ENCODE data around the gene EXOC6B.

The EXOC6B gene

GRCh38 chr2:72682061-72682460, 143.8 kb downstream of the EXOC6B start:
- Histone ChIP-seq H3K27ac (ENCODE audit: low read length) (no peak overlapping the region), H3K9me2 (replicated peaks; ENCODE audit: insufficient read depth, low read length) (no peaks in the 10 kb centered on the region), H3K4me2 (ENCODE audit: low read depth, low read length) (no peak overlapping the region), H4K20me1 (ENCODE audit: insufficient read depth, low read length) (no peaks in the 10 kb centered on the region), H3K27me3 (replicated peaks; ENCODE audit: insufficient read depth, low read length) (no peaks in the 10 kb centered on the region), H3K9me3 (replicated peaks; ENCODE audit: insufficient read depth, low read length) (no peaks in the 10 kb centered on the region), H3K4me1 (ENCODE audit: low read length) (no peaks in the 10 kb centered on the region), H3K36me3 (replicated peaks; ENCODE audit: insufficient read depth, low read length) (no peaks in the 10 kb centered on the region), H3K9ac (ENCODE audit: low read length) (no peak overlapping the region), H3F3A (ENCODE audit: insufficient read depth, low read length) (no peaks in the 10 kb centered on the region), H2AFZ (ENCODE audit: low read length) (no peak overlapping the region), H3K4me3 (ENCODE audit: low read length) (no peak overlapping the region), H3K79me2 (ENCODE audit: low read length) (no peaks in the 10 kb centered on the region)
- TF ChIP-seq EZH2phosphoT487 (IDR thresholded peaks at IDR 0.05; ENCODE audit: low read length) = no peak
- no peak for TF ChIP-seq EZH2 (optimal IDR thresholded peaks at IDR 0.05; ENCODE audit: low read depth, low read length)
- TF ChIP-seq CTCF (IDR thresholded peaks at IDR 0.05; ENCODE audit: low read length) = no peak
- no peak for DNase-seq

DNA sequence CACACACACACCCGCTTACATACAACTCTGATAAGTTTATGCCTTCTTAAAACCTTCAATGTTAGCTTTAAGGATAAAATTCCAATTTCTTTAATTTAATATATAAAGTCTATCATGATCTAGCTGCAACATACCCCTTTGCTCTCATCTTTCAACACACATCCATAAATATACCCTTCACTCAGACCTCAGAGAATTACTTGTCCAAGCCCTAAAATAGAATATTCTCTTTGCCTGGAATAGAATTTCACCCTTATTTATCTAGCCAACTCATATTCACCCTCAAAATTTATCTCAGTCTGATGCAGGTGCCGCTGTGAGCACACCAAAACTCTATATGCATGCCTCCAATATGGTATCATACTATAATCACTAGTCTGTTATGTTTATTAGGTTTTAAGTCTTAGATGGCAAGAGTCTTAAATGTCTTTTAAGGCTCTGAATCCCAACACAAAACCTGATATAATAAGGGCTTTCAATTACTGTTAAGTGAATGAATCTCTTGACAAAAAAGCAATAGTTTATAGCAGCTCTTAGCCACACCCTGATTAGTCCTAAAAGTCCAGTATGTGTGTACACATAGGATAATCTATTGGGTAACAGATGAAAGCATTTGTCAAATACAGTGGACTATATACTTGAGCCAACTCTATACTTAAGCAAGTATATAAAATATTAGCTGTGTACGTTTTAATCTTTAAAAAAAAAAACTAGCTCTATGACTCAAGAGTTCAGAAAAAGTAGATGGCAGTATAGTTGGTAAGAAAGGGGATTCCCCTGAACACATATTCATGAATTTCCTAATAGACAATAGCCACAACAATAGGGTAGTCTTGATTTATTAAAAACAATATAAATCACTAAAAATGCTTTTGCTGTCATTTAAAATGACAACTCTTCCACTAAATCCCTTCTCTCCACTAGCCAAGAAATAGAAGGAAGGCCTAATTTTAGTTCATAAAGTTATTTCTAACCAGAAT, 144.5 kb downstream of the EXOC6B start:
- Histone ChIP-seq H3K79me2 (ENCODE audit: low read length) (no peaks in the 10 kb centered on the region), H3K4me3 (ENCODE audit: low read length) (no peak overlapping the region), H3K4me2 (ENCODE audit: low read depth, low read length) (no peak overlapping the region), H3K27ac (ENCODE audit: low read length) (no peak overlapping the region), H2AFZ (ENCODE audit: low read length) (no peak overlapping the region), H4K20me1 (ENCODE audit: insufficient read depth, low read length) (no peaks in the 10 kb centered on the region), H3K9me3 (replicated peaks; ENCODE audit: insufficient read depth, low read length) (no peaks in the 10 kb centered on the region), H3K9ac (ENCODE audit: low read length) (no peak overlapping the region), H3K27me3 (replicated peaks; ENCODE audit: insufficient read depth, low read length) (no peaks in the 10 kb centered on the region), H3K9me2 (replicated peaks; ENCODE audit: insufficient read depth, low read length) (no peaks in the 10 kb centered on the region), H3K4me1 (ENCODE audit: low read length) (no peaks in the 10 kb centered on the region), H3K36me3 (replicated peaks; ENCODE audit: insufficient read depth, low read length) (no peaks in the 10 kb centered on the region), H3F3A (ENCODE audit: insufficient read depth, low read length) (no peaks in the 10 kb centered on the region)
- TF ChIP-seq EZH2 (optimal IDR thresholded peaks at IDR 0.05; ENCODE audit: low read depth, low read length) (no peak), CTCF (IDR thresholded peaks at IDR 0.05; ENCODE audit: low read length) (no peak), EZH2phosphoT487 (IDR thresholded peaks at IDR 0.05; ENCODE audit: low read length) (no peak)
- DNase-seq = no peak

DNA sequence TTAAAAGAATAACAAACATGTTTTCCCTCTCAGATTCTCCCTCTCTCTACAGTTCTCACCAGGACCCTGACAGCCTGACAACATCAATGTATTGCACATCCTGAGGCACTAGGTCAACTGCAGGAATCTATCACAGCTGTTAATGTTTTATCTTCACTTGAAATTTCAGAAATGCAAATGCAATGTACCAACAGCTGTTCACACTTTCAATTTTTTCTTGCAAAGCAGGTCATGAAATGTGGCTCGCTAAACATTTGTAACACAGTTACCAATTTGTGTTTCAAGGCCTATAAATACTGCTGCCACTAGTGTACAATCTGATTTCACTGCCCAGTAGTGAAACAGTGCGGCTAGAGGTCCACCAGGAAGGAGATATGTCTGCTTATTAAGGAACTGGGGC, 147.8 kb downstream of the EXOC6B start:
- H3K4me2 ChIP-seq (ENCODE audit: low read depth, low read length) = no peak overlapping the region

More for the DNA sequence above, 147.8 kb downstream of the EXOC6B start:
- Histone ChIP-seq H3F3A (ENCODE audit: insufficient read depth, low read length) (no peaks in the 10 kb centered on the region), H3K9ac (ENCODE audit: low read length) (no peak overlapping the region), H4K20me1 (ENCODE audit: insufficient read depth, low read length) (no peaks in the 10 kb centered on the region), H3K4me1 (ENCODE audit: low read length) (no peaks in the 10 kb centered on the region), H3K27ac (ENCODE audit: low read length) (no peak overlapping the region), H3K36me3 (replicated peaks; ENCODE audit: insufficient read depth, low read length) (no peaks in the 10 kb centered on the region), H3K9me3 (replicated peaks; ENCODE audit: insufficient read depth, low read length) (no peaks in the 10 kb centered on the region), H3K4me3 (ENCODE audit: low read length) (no peak overlapping the region), H3K27me3 (replicated peaks; ENCODE audit: insufficient read depth, low read length) (no peaks in the 10 kb centered on the region), H2AFZ (ENCODE audit: low read length) (no peak overlapping the region), H3K79me2 (ENCODE audit: low read length) (no peaks in the 10 kb centered on the region), H3K9me2 (replicated peaks; ENCODE audit: insufficient read depth, low read length) (no peaks in the 10 kb centered on the region)
- TF ChIP-seq EZH2phosphoT487 (IDR thresholded peaks at IDR 0.05; ENCODE audit: low read length) (no peak), CTCF (IDR thresholded peaks at IDR 0.05; ENCODE audit: low read length) (no peak)
- no peak for DNase-seq

Measured in MM.1S (cell line).